HG03520 (cell line): ENCODE data around the gene HLA-B.

ENCODE experiments used
- ATAC-seq: cut with Tn5 transposase; IDR thresholded peaks from one replicate; pipeline ENCODE4 v1.9.1; 2021; ENCODE audit warnings: mild to moderate bottlenecking, moderate library complexity; ENCODE audit not compliant: unreplicated experiment

Gene HLA-B

GRCh38 chr6:31308050-31308844 lies 48.7 kb downstream of the HLA-B start:
- no peak for ATAC-seq

GRCh38 chr6:31307669-31308049 lies 49.3 kb downstream of the HLA-B start:
- no peak for ATAC-seq

GRCh38 chr6:31305703-31306219 lies 51.2 kb downstream of the HLA-B start:
- ATAC-seq = no peak

- no peak for ATAC-seq
Measured at GRCh38 chr6:31304683-31305082, 52.3 kb downstream of the HLA-B start.
